GM21529 (cell line): ENCODE measurements around the gene APC2.
A peak's percentile ranks its signal among the peaks of the same experiment; 100 is the strongest.

ENCODE experiments used
- ATAC-seq: cut with Tn5 transposase; IDR thresholded peaks from one replicate; pipeline ENCODE4 v1.9.1; 2021; ENCODE audit not compliant: unreplicated experiment

Gene APC2

GRCh38 chr19:1449467-1450442, at the start of gene APC2:
Gene APC2, plus strand, starts transcription at chr19:1450121. Its CDS starts 2,881 bp downstream, at chr19:1453002.
- no peak for ATAC-seq

GRCh38 chr19:1400281-1401137, 49.4 kb upstream of the APC2 start:
- ATAC-seq: no peak

- ATAC-seq: no peak
Observed at GRCh38 chr19:1401138-1401888, 48.6 kb upstream of the APC2 start, which contains the start of gene GAMT. Gene GAMT, minus strand, starts transcription at chr19:1401542. Its CDS starts 66 bp downstream, at chr19:1401476.

GRCh38 chr19:1401889-1402217, 48.1 kb upstream of the APC2 start:
- ATAC-seq: no peak

- no peak for ATAC-seq
Observed at GRCh38 chr19:1402411-1403070, 47.4 kb upstream of the APC2 start.

GRCh38 chr19:1406774-1407527, 43.0 kb upstream of the APC2 start:
- ATAC-seq: peak; percentile 58

GRCh38 chr19:1407528-1408299, 42.2 kb upstream of the APC2 start, which contains the start of gene DAZAP1:
Gene DAZAP1, plus strand, starts transcription at chr19:1407586. Its CDS starts 188 bp downstream, at chr19:1407774.
- peak; percentile 22 for ATAC-seq

GRCh38 chr19:1408300-1409203, 41.4 kb upstream of the APC2 start:
- peak; percentile 13 for ATAC-seq

- no peak for ATAC-seq
Observed at GRCh38 chr19:1409204-1410005, 40.5 kb upstream of the APC2 start.

- ATAC-seq: no peak
Observed at GRCh38 chr19:1410136-1410786, 39.7 kb upstream of the APC2 start.

GRCh38 chr19:1410789-1411188, 39.1 kb upstream of the APC2 start:
- no peak for ATAC-seq

GRCh38 chr19:1411255-1412191, 38.4 kb upstream of the APC2 start:
- no peak for ATAC-seq

- ATAC-seq: no peak
Observed at GRCh38 chr19:1412323-1412923, 37.5 kb upstream of the APC2 start.

- no peak for ATAC-seq
Observed at GRCh38 chr19:1412995-1413800, 36.7 kb upstream of the APC2 start.
